B cell (primary cell): ENCODE results near the gene GAL.

Experiments used
- CTCF ChIP-seq: fragments of 200-600 bp; IDR thresholded peaks from one replicate; pipeline ENCODE4 v1.8.0; 2022; ENCODE audit warnings: antibody characterized with exemption, mild to moderate bottlenecking
- EZH2 ChIP-seq: IDR thresholded peaks from 2 replicates; pipeline ENCODE4 v1.6.1; 2012; ENCODE audit warnings: borderline replicate concordance, low read depth, mild to moderate bottlenecking, moderate library complexity, low read length; ENCODE audit not compliant: insufficient read depth, poor library complexity, severe bottlenecking

GRCh38 chr11:68670208-68670992 lies 13.9 kb upstream of the GAL start:
- no peak for TF ChIP-seq CTCF
- no peak for TF ChIP-seq EZH2
